GM19372 (cell line): ENCODE measurements around the gene SEZ6.
"Not testable (repeated sequence)": the region's sequence is repeated elsewhere in the genome, so short reads cannot be mapped to it uniquely, and the experiment has no call there.

Experiments
- ATAC-seq: cut with Tn5 transposase; IDR thresholded peaks from one replicate; pipeline ENCODE4 v1.9.1; 2021; ENCODE audit warnings: mild to moderate bottlenecking, low read depth, moderate library complexity; ENCODE audit not compliant: unreplicated experiment

SEZ6 gene

DNA sequence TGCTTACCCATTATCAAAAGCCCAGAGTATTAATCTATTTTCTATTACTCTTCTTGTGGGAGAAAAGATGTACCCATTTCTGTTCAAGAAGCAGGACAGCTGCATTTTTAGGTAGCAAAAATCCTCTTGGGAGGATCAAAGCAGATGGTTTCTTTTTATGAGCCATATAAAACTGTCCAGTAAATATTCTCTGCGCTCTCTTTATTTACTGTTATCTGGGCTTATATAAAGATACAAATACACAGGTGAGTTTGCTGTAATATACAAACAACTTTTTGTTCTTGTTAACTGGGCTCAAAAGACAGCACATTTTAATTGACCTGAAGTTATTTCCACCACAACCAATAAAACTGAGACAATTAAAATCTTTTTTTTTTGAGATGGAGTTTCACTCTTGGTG, 64.6 kb downstream of the SEZ6 start:
- ATAC-seq, result no peak

DNA sequence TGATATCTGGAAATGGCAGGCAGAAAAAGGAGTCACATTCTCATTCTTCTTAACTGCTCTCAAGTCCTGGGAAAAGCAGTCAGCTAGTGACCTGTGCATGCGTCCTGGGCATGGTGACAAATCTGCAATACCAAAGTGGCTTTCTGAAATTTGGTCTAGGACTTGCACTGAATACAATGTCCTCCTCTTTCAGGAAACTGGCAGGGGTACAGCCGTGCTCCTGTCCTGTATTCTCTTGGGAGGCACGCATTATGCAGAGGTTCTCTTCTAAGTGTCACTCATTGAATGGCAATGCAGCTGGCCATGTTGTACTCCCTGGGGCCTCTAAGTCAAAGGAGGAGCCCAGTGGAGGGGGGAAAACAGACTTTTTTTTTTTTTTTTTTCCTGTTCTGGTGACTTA, 65.2 kb downstream of the SEZ6 start:
- ATAC-seq, result no peak

DNA sequence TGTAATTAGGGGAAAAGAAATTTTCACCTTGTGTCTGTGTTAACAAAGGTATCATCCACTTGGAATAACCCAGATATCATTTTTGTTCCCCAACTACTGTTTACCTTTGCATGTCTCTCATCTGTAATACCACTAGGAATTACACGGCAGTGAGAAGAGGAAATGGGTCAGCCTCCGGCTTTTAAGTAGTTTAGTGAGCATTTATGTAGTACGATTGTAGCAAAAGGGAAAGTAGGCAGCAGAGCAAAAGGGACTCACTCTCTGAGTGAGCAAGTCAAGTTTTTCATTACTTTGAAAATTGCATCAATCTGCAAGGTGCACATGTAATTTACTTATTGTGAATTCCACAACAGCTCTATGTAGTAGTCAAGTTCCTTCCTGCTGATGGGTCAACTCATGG, 65.7 kb downstream of the SEZ6 start:
- no peak for ATAC-seq

DNA sequence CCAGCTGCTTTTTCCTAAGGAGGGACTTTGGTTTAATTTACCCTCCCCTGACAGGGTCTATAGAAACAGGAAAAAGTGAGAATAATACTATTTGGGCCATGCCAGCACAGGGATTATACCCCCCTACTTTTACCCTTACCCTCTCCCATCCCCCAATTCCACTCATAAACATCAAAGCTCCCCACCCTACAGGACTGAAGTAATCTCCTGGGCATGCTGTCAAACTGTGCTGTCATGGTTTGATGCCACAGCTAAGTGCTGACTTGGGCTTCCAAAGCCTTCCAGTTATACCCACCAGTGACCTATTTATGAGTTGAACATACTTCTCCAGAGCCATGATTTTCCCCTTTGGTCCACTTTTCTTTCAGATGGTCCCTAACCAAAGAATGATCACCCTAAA, 67.3 kb downstream of the SEZ6 start:
- no peak for ATAC-seq

DNA sequence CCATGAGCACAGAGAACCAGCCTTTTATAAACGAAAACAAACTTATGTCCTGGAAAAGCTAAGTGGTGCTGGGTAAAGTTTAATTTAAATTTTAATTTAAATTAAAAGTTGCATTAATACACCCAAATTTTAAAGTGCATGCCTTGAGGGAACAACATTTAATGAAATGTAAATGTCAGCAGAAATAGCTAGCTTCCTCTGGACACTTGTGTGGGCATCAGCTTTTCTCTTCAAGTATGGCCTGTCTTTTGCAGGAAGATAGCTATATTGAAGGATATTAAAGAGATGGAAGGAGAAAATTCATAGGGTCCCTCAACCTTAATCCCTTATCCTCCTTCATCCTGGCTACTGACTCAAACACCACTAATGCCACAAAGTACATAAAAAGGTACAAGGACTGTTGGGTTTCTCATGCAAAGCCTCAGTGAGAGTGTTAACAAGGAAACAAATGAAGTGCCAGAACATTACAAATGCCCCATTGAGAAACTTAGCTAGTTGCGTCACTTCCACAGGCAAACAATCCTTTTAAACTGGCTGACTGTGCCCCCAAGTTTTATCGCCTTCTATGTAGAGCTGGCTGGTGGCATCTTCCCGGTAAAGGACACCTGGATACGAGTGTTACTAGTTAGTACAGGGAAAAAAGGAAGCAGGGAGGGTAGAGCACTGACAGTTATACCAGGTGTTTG, 68.6 kb downstream of the SEZ6 start:
- no peak for ATAC-seq

DNA sequence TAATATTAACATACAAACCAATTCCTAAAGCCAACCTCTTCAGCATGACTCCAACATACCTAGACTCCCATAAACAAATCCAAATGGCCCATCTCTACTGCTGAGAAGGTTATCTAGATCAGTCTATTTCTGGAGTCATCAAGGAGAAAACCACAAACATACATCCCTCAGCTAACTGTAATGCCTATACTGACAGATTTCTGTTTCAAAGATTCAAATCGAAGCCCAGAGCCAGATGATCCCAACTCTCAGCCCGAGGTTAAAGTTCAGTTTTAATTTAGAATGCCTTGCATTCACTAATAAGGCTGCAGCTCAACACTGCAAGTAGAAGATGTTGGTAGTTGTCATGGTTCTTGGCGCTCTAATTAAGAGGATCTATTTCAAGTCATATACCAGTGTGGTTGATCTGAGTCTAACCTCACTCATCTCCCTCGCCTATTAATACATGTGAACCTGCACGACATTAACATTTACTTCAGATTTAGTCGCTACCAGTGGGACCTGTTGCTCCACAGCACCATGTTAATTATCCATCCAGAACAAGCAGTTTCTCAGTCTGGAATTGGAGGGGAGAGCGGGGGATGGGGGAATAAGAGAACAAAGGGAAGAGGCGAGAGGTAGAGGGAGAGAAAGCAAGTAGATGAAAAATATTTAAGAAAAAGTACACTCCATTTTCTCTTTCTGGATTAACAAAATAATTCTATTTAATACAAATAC, 69.9 kb downstream of the SEZ6 start:
- no peak for ATAC-seq

DNA sequence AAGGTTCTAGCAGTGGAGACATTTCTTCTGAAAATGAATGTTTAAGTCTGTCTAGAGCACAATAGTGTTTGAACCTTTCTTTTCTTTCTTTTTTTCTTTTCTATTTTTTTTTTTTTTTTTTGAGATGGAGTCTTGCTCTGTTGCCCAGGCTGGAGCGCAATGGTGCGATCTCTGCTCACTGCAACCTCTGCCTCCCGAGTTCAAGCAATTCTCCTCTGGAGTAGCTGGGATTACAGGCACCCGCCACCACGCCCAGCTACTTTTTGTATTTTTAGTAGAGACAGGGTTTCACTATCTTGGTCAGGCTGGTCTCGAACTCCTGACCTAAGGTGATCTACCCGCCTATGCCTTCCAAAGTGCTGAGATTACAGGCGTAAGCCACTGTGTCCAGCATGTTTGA, 71.3 kb downstream of the SEZ6 start:
- not testable (repeated sequence) for ATAC-seq

DNA sequence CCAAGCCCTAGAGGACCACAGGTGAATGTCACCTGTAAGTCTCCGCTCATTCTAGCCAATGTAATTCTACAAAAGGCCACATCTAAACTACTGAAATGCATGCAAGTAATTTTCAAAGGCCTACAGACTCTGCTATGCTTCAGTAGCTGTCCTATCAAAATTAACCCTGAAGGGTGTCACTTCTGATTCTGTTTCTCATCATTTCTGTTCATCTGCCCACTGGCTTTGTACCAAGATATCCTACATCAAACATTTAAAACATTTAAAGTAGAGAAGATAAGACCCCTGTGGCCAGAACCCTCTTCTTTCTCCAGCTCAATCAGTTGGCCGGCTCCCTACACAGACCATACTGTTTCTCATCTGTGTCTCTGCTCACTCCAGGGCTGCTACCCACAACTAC, 76.0 kb downstream of the SEZ6 start:
- ATAC-seq, result no peak

DNA sequence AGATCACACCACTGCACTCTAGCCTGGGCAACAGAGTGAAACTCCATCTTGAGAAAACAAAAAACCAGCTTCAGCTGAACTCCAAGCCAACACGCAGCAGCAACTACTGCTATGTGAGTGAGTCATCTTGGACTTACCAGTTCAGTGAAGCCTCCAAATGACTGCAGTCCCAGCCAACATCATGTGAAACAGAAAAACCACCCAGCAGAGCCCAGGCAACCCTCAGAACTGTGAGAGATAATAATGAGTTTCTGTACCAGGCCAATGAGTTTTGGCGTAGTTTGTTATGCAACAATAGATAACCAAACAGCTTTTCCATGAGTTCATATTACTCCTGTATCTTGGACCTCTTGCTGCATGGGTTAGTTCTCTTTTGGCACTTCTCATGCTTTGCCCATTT, 77.8 kb downstream of the SEZ6 start:
- ATAC-seq, result no peak

DNA sequence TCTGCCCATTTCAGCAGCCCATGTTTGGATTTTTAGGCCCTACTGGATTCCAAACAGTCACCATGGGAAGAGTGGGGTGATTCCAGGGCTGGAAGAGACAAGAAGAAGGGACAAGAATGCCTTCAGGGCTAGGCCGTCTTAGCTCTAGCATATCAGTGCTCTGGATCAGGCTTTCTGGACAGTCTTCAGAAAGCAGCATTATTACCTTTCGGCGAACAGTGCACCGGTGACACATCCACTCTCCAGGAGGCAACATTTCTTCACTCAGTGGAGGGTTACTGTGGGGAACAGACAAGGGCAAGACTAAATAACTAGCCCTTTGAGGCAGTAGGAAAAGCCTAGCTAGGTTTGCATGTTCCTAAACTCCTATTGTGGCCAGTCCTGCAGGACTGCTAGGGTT, 79.0 kb downstream of the SEZ6 start:
- ATAC-seq, result no peak

DNA sequence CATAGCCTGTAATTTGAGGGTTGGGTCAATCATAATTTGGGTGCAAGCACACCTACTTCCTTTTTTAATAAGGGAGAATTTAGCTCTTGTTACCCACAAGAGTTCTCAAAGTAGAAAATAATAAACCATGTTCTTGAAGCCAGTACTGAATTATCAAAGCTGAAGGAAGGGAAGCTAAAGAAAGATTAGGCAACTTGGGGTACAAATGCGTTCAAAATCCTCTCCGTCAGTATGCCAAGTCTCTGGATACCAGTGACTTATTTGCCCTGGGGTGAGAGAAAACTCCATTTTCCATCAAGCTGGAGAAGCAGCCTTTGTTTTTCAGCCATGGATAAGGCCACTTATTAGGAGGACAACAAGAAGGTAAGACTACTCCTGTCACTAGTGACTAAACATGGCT, 79.5 kb downstream of the SEZ6 start:
- no peak for ATAC-seq

DNA sequence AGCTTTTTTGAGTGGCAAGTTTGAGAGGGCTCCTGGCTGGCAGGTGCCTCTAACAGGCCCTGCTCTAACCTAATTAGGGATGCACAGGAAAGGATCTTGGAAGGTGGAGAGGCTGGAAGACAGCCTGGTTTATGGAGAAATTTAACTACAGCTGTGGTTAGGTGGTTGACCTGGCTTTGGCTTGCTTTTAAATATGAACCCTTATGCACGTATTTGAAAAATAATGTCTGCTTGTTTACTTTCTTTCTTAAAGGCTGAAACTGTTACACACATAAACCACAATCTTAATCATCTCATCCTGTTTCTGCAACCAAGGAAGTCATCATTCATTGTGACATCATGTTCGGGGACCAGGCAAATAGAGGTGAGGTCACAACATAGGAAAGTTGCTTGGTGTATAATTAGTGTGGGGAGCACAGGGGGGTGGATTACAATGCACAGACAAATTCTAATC, 79.9 kb downstream of the SEZ6 start:
- ATAC-seq, result no peak

DNA sequence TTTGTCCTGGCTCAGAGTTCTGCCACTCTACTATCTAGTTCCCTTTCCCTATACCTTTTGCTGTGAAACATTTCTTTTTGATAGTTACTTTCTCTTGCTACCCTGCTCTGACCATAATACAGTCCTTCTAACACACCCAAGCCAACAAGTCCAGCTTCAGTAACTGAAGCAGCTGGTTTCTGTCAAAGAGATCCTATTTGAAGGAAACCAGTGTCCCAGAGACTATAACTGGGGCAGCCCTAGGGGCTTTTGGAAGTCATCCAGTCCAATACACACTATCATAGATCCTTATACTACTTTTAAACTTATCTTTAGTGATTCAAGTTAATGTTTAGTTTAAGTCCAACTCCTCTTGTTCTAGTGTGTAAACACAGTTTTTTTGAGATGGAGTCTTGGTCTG, 85.6 kb downstream of the SEZ6 start:
- no peak for ATAC-seq

DNA sequence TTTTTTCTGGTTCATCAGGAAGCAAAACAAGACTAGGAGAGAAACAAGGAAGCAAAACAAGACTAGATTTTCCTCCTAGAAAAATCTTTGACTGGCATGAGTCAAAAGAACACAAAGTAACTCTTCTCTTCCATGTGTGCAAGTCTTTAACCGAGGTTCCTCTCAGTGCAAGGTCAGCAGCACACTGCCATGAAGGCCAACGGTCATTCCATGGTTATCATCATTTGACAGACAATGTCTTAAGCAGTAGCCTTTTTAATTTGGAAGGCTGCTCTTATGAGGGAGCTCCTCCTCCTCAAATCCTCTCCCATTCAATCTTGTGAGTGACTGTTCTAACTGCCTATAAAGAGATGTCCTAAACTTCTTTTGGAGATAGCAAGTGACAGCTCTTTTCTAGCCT, 87.5 kb downstream of the SEZ6 start:
- ATAC-seq, result no peak

DNA sequence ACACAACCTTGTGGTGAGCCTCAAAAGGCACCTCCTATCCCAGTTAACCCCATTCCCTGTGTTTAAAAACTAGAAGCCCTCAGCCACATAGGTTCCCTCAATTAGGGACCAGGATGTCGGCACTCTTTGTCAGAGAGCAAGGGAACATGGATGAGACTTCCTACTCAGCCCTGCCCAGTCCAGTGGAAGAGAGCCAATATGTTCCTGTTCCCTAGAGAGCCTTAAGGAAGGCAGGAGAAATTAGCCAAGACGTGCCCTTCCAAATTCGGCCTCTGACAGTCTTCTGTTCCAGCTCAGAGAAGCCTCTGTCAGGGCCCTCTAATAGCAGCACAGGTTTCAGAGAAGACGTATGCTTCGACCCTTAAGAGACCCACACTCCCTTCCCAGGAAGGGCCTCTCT, 88.4 kb downstream of the SEZ6 start:
- no peak for ATAC-seq

DNA sequence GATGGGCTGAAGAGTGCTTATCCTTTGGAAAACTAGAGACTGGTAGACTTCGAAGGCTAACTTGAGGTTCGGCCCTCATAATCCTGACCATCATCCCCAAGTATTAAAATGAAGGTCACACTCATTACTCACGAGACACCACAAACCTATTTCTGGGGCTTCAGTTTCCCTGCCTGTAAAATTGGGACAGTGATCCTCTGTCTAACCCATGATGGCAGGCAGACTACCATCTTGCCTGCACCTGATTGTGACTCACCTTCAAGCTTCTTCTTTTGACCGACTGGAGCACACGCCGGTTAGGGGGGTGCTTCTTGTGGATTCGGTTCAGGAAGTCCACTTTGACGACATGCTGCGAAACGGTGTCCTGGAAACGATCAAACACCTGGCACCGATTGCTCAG, 88.8 kb downstream of the SEZ6 start:
- ATAC-seq, result no peak

DNA sequence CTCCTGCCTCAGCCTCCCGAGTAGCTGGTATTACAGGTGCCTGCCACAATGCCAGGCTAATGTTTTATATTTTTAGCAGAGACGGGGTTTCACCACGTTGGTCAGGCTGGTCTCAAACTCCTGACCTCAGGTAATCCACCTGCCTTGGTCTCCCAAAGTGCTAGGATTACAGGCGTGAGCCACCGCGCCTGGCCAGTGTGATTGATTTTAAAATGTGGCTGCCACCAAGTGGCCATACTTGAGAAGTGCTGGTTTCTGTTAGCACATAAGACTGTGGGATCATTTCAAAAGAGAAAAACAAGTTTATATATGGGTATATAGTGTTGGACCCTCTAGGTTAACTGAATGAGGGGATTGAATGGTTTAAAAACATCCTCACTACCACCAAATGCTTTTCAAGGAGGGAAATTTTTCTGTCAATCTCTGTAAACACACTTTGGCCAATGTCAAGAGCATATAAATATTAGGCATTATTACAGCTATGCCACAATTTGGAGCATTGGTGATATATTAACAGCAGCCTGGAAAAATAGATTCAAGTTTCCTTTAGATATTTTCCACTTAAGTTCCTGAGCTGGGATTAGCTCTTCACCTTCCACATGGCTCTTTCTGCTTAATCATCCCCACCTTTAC, 89.4 kb downstream of the SEZ6 start:
- no peak for ATAC-seq

DNA sequence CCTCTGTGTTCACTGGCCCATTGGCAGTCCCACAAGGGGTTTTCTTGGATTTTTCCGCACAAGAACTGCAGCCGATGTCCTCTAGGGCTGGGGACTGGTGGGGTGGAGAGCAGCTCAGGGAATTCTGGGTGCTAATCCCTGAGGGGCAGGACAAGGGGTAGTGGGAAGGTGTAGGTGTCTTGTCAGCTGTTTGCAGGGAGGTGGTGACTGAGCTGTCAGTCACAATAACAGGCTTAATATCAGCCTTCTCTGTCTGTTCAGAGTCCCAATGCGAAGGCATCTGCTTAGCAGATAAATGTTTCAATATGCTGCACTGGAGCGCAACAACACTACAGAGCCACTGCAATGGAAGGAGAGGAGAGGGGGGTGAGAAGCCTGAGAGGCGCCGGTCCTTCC, 92.9 kb downstream of the SEZ6 start:
- no peak for ATAC-seq

DNA sequence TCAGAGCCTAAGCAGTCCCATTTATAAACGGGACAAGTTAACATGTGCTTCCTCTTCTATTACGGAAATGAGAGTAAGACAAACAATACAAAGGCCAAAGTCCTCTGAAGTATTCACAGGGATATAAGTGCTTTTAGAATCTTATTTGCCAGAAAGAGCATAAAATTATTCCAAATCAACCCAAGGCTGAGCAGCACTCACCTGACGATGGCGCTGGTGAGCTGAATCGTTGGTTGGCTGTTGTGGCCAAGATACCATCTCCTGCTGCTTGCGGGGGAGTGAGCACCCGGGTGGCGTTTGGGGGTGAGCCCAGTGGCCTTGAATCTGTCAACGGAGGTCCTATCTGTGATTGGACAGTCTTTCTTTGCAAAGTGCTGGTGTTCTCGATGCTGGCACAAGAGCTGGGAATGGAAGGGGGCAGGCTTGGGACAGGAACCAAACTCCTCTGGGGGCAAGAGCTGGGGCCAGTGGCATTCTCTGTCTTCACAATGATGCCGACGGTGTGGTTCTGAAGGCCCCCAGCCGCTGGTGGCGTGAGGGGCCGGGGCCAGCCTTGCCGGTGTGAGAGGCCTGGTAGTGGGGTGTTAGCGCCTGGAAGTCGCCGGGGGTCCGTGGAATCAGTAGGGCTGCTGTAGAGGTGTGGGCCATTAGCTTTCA, 93.4 kb downstream of the SEZ6 start:
- no peak for ATAC-seq

DNA sequence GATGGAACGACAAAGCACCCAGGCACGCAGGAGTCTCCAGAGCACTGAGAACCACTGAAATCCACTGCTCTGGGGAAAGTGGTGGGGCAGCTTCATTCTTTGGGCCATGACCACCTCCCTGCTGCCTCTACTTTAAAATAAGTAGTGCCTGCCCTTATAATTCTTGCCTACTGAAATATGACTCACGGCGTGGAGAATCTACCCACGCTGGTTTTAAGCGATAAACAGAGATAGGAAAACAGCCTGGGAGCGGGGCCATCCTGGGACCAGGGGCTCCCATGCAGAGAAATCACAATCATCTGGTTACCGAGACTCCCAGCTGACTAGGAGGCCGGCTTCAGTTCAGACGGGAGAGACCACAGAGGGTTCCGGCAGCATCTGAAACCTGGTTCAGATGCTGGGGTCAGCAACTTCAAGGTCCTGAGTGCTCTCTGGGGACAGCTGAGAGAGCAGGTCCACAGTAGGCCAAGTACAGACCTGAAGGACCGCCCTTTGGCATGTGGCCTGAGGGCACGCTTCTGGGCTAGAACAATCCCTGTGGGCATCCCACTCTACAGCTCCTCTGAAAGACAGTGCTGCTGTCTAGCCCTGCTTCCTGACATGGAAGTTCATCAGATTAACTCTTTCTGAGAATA, 94.3 kb downstream of the SEZ6 start:
- no peak for ATAC-seq

DNA sequence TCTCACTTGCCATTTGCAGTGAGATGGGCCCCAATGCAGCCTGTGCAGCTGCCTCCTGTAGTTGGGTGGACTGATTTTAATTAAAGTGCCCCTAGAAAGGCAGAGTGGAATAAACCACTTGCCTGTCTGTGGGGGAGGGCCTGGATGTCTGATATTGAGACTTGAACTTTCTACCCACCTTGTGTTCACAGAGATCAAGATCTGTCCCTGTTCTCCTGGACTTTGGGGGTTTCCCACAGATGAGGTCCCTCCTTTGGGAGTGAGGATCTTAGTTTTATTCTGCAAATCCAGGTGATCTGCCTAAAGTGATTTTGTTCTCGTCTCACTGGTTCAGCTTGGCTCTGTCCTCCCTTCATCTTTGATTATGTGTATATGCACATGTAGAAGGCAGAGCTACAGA, 95.3 kb downstream of the SEZ6 start:
- no peak for ATAC-seq
